Measurements from ENCODE around the gene RASGRF1.

RASGRF1 gene

GRCh38 chr15:78987556-78988360 lies 102.8 kb downstream of the RASGRF1 start:
- no peak for DNase-seq (ENCODE audit: low read depth)

GRCh38 chr15:78985859-78986475 lies 104.6 kb downstream of the RASGRF1 start:
- no peak for DNase-seq (ENCODE audit: low read depth)

GRCh38 chr15:78984041-78984440 lies 106.5 kb downstream of the RASGRF1 start:
- no peak for DNase-seq (ENCODE audit: low read depth)

- no peak for DNase-seq (ENCODE audit: low read depth)
Measured at GRCh38 chr15:78983146-78983918, 107.2 kb downstream of the RASGRF1 start.

GRCh38 chr15:78982736-78983135 lies 107.8 kb downstream of the RASGRF1 start:
- DNase-seq (ENCODE audit: low read depth) = no peak

GRCh38 chr15:78981532-78982313 lies 108.9 kb downstream of the RASGRF1 start:
- no peak for DNase-seq (ENCODE audit: low read depth)

GRCh38 chr15:78979456-78980320 lies 110.9 kb downstream of the RASGRF1 start:
- peak; percentile 83 for DNase-seq (ENCODE audit: low read depth)

- DNase-seq (ENCODE audit: low read depth) = no peak
Measured at GRCh38 chr15:78978601-78979179, 111.9 kb downstream of the RASGRF1 start.

GRCh38 chr15:78977591-78978347 lies 112.8 kb downstream of the RASGRF1 start:
- DNase-seq (ENCODE audit: low read depth) = no peak

- DNase-seq (ENCODE audit: low read depth) = no peak
Measured at GRCh38 chr15:78977091-78977571, 113.4 kb downstream of the RASGRF1 start.

- DNase-seq (ENCODE audit: low read depth) = no peak
Measured at GRCh38 chr15:78976691-78977090, 113.9 kb downstream of the RASGRF1 start.

GRCh38 chr15:78974272-78974918 lies 116.2 kb downstream of the RASGRF1 start:
- no peak for DNase-seq (ENCODE audit: low read depth)

- DNase-seq (ENCODE audit: low read depth) = peak; percentile 32
Measured at GRCh38 chr15:78969687-78970349, 120.8 kb downstream of the RASGRF1 start.

- peak; percentile 43 for DNase-seq (ENCODE audit: low read depth)
Measured at GRCh38 chr15:78968539-78969271, 121.9 kb downstream of the RASGRF1 start.

GRCh38 chr15:78968114-78968513 lies 122.5 kb downstream of the RASGRF1 start:
- DNase-seq (ENCODE audit: low read depth) = no peak

GRCh38 chr15:78960308-78960707 lies 130.3 kb downstream of the RASGRF1 start:
- no peak for DNase-seq (ENCODE audit: low read depth)

- DNase-seq (ENCODE audit: low read depth) = no peak
Measured at GRCh38 chr15:78959360-78959759, 131.2 kb downstream of the RASGRF1 start.
